ENCODE data around the gene ARF3. TPM values are rescaled to one million over a fixed set of nuclear protein-coding genes. Genes with fewer than 3 reads are reported as not detected.

Gene ARF3
- total and polyA plus RNA-seq, 4 donors: 37.9 to 194 (median 111) TPM

DNA sequence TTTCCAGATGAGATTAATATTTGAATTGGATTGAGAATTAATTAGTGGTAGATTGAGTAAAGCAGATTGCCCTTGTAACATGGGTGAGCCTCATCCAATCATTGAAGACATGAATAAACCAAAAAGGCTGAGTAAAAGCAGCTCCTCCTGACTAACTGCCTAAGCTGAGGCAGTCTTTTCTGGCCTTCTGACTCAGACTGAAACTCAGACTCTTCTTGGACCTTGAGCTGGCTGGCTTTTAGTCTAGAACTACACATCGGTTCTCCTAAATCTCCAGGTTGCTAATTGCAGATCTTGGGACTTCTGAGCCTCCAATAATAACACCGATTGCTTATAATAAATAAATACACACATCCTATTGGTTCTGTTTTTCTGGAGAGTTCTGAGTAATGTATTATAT is 56.0 kb downstream of the ARF3 start:
- no peak for ATAC-seq (ENCODE audit: insufficient read depth, low FRiP score)
- peaks cover 0 to 6% (median 5%) of the 10 kb centered on the region in 5 donors for H3K4me1 ChIP-seq (ENCODE audit: control insufficient read depth in 5 of 5, insufficient read depth in 5 of 5, low read length in 5 of 5)
- no peaks in the 10 kb centered on the region for H3K9me3 ChIP-seq (ENCODE audit: control insufficient read depth in 4 of 4, insufficient read depth in 3 of 4, low read length in 3 of 4)
- 89 to 100% methylated on average over 2 of the region's 2 CpGs for WGBS, 2 donors
- peaks cover 0 to 4% (median 0%) of the 10 kb centered on the region in 3 donors for H3K27me3 ChIP-seq (ENCODE audit: control insufficient read depth in 3 of 3, insufficient read depth in 3 of 3, low read length in 2 of 3)
- DNase-seq: no peak
- H3K27ac ChIP-seq (ENCODE audit: low read depth in 1 of 2, low read length in 1 of 2): no peak overlapping the region
- H3K4me3 ChIP-seq: no peak overlapping the region
- TF ChIP-seq, protein P1, sequence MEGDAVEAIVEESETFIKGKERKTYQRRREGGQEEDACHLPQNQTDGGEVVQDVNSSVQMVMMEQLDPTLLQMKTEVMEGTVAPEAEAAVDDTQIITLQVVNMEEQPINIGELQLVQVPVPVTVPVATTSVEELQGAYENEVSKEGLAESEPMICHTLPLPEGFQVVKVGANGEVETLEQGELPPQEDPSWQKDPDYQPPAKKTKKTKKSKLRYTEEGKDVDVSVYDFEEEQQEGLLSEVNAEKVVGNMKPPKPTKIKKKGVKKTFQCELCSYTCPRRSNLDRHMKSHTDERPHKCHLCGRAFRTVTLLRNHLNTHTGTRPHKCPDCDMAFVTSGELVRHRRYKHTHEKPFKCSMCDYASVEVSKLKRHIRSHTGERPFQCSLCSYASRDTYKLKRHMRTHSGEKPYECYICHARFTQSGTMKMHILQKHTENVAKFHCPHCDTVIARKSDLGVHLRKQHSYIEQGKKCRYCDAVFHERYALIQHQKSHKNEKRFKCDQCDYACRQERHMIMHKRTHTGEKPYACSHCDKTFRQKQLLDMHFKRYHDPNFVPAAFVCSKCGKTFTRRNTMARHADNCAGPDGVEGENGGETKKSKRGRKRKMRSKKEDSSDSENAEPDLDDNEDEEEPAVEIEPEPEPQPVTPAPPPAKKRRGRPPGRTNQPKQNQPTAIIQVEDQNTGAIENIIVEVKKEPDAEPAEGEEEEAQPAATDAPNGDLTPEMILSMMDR (IDR thresholded peaks at IDR 0.05; ENCODE audit: control extremely low read depth, extremely low read depth): no peak
- H3K36me3 ChIP-seq (ENCODE audit: control insufficient read depth in 4 of 4, insufficient read depth in 4 of 4, low read length in 4 of 4): no peaks in the 10 kb centered on the region
- no peak overlapping the region for H3K9ac ChIP-seq (ENCODE audit: insufficient read depth in 1 of 2, low read length in 2 of 2)

DNA sequence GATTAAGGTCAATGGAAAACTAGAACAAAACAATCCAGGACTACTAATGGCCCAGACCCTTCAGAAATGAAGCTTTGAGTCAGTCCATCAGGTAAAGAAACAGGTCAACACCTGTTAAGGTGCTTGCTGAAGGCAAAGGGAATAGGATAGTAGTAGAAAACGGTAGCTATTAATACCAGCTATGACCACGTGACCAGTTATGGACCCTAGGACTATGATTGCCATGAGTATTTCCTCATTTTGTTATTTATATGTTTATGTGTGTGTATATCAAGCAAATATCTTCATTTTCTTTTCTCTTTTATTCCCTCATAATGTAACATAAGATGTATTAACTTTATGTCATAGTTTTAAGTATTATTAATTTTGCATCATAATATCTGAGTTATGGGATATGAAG is 57.6 kb downstream of the ARF3 start:
- DNase-seq: no peak
- 71 to 81% methylated on average over 2 of the region's 2 CpGs for WGBS, 2 donors
- H3K9ac ChIP-seq (ENCODE audit: insufficient read depth in 1 of 2, low read length in 2 of 2): no peak overlapping the region

DNA sequence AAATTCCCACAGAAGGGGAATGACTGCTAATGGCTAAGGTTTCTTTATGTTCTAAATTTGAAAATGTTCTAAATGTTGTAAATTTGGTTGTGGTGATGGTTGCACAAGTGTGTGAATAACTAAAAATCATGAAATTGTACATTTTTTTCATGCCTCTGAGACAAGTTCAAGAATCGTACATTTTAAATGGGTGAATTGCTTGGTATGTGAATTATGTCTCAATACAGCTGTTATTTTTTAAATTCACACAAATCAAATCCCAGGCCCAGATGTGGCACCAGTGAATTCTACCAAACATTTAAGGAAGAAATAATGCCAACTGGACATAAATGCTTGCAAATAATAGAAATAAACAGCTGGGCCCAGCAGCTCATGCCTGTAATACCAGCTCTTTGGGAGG is 63.0 kb downstream of the ARF3 start:
- Histone ChIP-seq H3K27ac (ENCODE audit: low read depth in 1 of 2, low read length in 1 of 2) (no peak overlapping the region), H3K4me3 (no peak overlapping the region), H3K36me3 (ENCODE audit: control insufficient read depth in 4 of 4, insufficient read depth in 4 of 4, low read length in 4 of 4) (no peaks in the 10 kb centered on the region), H3K4me1 (ENCODE audit: control insufficient read depth in 5 of 5, insufficient read depth in 5 of 5, low read length in 5 of 5) (peaks cover 0 to 7% (median 2%) of the 10 kb centered on the region in 5 donors), H3K27me3 (ENCODE audit: control insufficient read depth in 3 of 3, insufficient read depth in 3 of 3, low read length in 2 of 3) (peaks cover 0 to 18% (median 5%) of the 10 kb centered on the region in 3 donors), H3K9ac (ENCODE audit: insufficient read depth in 1 of 2, low read length in 2 of 2) (no peak overlapping the region), H3K9me3 (ENCODE audit: control insufficient read depth in 4 of 4, insufficient read depth in 3 of 4, low read length in 3 of 4) (no peaks in the 10 kb centered on the region)
- WGBS, 2 donors: 83 to 85% methylated on average over 1 of the region's 1 CpG
- DNase-seq (no peak), ATAC-seq (ENCODE audit: insufficient read depth, low FRiP score) (no peak)
- TF ChIP-seq, protein P1 (IDR thresholded peaks at IDR 0.05; ENCODE audit: control extremely low read depth, extremely low read depth): no peak

More for the DNA sequence above, 57.6 kb downstream of the ARF3 start:
- H3K4me3 ChIP-seq: no peak overlapping the region
- peaks cover 0 to 4% (median 0%) of the 10 kb centered on the region in 3 donors for H3K27me3 ChIP-seq (ENCODE audit: control insufficient read depth in 3 of 3, insufficient read depth in 3 of 3, low read length in 2 of 3)
- no peak for ATAC-seq (ENCODE audit: insufficient read depth, low FRiP score)
- H3K4me1 ChIP-seq (ENCODE audit: control insufficient read depth in 5 of 5, insufficient read depth in 5 of 5, low read length in 5 of 5): peaks cover 0 to 6% (median 5%) of the 10 kb centered on the region in 5 donors
- TF ChIP-seq, protein P1 (IDR thresholded peaks at IDR 0.05; ENCODE audit: control extremely low read depth, extremely low read depth): no peak
- H3K36me3 ChIP-seq (ENCODE audit: control insufficient read depth in 4 of 4, insufficient read depth in 4 of 4, low read length in 4 of 4): no peaks in the 10 kb centered on the region
- no peak overlapping the region for H3K27ac ChIP-seq (ENCODE audit: low read depth in 1 of 2, low read length in 1 of 2)
- no peaks in the 10 kb centered on the region for H3K9me3 ChIP-seq (ENCODE audit: control insufficient read depth in 4 of 4, insufficient read depth in 3 of 4, low read length in 3 of 4)
